Right renal cortex interstitium (tissue), 3 donors: Measurements from ENCODE around the gene P2RX2. TPM values are rescaled to one million over a fixed set of nuclear protein-coding genes. Genes with fewer than 3 reads are reported as not detected.
A peak's percentile ranks its signal among the peaks of the same experiment; 100 is the strongest.
"Not testable (repeated sequence)": the region's sequence is repeated elsewhere in the genome, so short reads cannot be mapped to it uniquely, and the experiment has no call there.

Experiments
- DNase-seq, 3 donors: peaks; one replicate each; pipeline ENCODE4 v3.0.0-alpha.2; 2013; ENCODE audit warnings: low read depth in 3 of 3, low spot score in 2 of 3
- polyA plus RNA-seq, 3 donors: library from polyadenylated mRNA; unstranded; fragments of 120-200 nt; gene quantifications; one replicate each; pipeline ENCODE4 v1.2.1, GENCODE V29; 2013; ENCODE audit not compliant: insufficient read length in 3 of 3

Gene P2RX2
- polyA plus RNA-seq, 3 donors, result 0.86 to 1.3 (median 1.1) TPM

- DNase-seq, result no peak
These were observed 35.8 kb upstream of the P2RX2 start for GRCh38 chr12:132582582-132583410.

DNA sequence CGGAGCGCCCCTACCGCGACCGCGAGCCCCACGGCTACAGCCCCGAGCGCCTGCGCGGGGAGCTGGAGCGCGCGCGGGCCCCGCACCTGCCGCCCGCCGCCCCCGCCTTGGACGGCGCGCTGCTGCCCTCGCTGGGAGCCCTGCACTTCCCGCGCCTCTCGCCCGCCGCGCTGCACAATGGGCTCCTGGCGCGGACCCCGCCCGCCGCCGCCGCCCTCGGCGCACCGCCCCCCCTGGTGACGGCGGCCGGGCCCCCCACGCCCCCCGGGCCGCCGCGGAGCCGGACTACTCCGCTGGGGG is 35.2 kb upstream of the P2RX2 start:
- DNase-seq, result no peak

DNA sequence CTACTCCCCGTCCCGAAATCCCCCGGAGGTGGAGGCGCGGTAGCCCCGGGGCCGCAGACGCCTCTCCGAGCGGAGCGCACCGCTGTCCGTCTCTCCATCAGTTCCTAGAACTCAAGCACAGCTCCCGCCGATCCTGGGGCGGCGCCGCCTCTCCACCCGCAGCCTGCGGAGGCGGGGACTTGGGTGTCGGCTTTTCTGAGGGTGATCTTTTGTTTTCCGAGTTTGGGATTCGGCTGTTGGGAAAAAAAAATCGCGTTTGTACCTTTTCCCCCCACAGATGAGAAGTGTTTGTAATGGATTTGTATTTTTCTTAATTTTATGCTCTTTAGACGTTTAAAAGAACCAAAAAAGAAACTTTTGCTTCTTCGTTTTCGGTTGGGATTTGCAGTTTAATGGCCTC is 34.8 kb upstream of the P2RX2 start:
- no peak for DNase-seq

- DNase-seq, result no peak
These were observed 34.1 kb upstream of the P2RX2 start for GRCh38 chr12:132584429-132584828.

GRCh38 chr12:132585177-132585576 is 33.4 kb upstream of the P2RX2 start:
- no peak for DNase-seq

GRCh38 chr12:132586929-132587328 is 31.6 kb upstream of the P2RX2 start:
- no peak for DNase-seq

- no peak for DNase-seq
These were observed 30.8 kb upstream of the P2RX2 start for GRCh38 chr12:132587781-132588180.

- DNase-seq, result no peak
These were observed 30.3 kb upstream of the P2RX2 start for GRCh38 chr12:132588319-132588718.

DNA sequence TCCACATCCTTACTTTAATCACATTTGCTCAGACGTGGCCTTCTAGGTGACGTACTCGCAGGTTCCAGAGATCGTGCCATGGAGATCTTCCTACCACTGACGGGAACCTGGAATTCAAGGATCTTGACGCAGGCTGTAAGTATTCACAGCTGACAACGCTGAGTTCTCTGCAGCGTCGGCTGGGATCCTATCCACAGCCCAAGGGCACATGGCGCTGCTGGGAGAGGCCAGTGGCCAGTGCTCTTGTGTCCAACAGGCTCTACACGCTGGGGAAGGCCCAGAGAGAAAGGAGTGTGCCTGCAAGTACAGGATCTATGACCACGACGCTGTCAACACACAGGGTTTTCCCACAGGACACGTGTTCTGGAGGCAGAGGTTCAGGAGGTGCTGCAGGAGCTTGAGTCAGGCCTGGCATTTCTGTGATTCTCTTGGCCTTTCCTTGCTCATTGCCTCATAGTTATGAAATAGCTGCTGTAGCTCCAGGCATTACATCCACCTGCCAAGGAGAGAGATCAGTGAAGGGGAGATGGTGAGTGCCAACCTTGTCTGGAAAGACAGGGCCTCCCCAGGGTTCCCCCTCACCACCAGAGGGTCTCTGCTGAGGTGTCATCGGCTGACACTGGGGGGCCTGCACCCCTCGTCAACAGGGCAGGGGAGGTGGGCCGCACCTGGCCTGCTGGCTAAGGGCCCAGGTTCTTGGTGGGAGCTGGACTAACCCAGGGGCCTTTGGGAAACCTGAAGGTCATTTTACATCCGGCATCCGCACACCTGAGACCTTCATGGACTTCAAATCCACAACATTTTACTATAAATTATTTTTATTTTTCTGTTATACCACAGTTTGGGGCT is 29.5 kb upstream of the P2RX2 start:
- no peak for DNase-seq

- DNase-seq, result no peak
These were observed 27.3 kb upstream of the P2RX2 start for GRCh38 chr12:132591107-132591935.

DNA sequence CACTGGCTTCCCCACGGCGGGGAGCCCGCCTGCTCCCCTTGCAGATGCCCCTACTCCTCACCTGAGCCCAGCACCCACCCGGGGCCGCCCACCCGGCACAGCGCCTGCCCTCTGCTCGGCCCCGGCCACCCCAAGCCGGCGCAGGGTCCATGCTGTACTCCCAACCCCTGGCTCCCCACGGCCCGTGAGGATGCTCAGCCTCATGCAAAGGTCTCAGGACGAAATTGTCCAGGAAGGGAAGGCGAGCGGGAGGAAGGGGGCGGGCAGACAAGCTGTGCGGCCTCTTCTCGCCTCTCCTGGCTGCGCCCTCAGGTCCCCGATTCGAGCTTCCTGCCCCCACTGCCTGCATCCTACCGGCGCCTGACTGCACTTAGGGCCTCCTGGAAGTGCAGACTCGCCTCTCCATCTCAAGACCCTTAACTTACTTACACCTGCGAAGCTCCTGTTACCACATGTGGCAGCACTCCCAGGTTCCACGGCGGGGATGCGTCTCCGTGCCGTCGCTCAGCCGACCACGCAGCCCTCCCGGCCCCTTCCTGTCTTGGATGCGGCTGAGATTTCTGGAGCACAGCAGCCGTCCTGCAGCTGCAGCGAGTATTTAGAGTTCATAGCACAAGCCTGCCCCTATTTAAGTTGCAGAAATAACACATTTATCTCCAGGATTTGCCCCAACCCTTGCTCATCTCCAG is 26.1 kb upstream of the P2RX2 start:
- no peak for DNase-seq

GRCh38 chr12:132593071-132593470 is 25.5 kb upstream of the P2RX2 start:
- DNase-seq, result no peak

- DNase-seq, result no peak
These were observed 25.1 kb upstream of the P2RX2 start for GRCh38 chr12:132593521-132593920.

DNA sequence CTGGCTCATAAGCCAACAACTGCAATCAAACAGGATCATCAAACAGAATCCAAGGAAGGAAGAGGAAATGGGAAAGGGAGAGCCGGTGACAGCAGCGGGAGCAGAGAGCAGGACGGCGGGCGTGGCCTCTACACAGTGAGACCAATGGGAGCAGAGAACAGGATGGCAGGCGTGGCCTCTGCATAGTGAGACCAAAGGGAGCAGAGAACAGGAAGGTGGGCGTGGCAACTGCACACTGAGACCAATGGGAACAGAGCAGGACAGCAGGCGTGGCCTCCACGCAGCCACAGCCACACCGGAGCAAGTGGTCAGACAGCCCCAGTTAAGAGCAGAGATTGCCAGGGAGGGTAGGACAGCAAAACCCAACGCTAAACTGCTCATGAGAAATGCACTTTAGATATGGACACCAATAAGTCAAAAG is 24.6 kb upstream of the P2RX2 start:
- DNase-seq, result peak; percentile 84 to 92 (median 89)

DNA sequence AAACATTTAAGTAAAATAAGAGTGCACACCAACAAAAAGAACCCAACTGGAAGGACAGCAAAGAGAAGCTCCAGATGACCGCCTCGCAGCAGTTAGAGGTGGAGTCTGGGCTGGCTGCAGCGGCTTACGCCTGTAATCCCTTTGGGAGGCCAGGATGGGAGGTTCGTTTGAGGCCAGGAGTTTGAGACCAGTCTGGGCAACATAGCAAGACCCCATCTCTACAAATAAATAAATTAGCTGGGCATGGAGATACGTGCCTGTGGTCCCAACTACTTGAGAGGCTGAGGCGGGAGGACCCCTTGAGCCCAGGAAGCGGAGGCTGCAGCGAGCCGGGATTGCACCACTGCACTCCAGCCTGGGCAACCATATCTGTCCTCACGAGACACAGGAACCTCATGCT is 23.4 kb upstream of the P2RX2 start:
- no peak for DNase-seq

DNA sequence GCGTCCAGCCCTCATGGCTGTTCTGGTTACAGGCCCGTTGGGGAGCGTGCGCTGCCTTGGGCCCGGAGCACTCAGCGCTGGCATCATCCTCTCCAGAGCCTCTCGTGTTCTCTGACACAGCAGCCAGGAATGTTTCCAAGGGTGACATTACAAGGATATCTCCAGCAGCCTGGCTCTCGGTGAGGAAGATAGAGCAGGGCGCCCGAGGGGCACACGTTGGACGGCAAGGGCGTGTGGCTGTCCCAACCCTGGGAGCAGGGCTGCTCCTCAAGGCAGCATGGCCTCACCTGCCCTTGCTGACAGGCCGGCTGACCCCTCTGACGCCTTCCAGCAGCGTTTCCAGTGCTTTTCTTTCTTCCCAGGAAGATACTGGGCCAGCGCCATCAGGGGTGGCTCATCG is 22.6 kb upstream of the P2RX2 start:
- DNase-seq, result no peak

DNA sequence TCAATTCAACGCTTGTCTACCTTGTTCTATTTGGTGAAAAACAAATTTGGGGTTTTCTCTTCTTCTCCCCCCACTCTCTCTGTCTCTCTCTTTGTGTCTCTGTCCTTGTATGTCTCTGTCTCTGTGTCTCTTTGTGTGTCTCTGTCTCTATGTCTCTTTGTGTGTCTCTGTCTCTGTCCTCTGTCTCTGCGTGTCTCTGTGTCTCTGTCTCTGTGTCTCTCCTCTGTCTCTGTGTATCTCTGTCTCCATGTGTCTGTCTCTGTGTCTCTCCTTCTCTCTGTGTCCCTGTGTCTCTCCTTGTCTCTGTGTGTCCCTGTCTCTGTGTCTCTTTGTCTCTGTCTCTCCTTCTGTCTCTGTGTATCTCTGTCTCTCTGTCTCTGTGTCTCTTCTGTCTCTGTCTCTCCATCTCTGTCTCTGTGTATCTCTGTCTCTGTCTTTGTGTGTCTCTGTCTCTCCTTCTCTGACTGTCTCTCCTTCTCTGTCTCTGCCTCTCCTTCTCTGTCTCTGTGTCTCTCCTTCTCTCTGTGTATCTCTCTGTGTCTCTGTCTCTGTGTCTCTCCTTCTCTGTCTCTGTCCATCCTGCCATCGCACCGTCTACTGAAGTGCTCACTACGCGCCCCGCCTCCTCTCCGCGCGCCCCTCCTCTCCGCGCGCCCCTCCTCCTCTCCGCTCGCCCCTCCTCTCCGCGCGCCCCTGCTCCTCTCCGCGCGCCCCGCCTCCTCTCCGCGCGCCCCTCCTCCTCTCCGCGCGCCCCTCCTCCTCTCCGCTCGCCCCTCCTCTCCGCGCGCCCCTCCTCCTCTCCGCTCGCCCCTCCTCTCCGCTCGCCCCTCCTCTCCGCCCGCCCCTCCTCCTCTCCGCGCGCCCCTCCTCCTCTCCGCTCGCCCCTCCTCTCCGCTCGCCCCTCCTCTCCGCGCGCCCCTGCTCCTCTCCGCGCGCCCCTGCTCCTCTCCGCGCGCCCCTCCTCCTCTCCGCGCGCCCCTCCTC is 21.0 kb upstream of the P2RX2 start:
- DNase-seq, result no peak

DNA sequence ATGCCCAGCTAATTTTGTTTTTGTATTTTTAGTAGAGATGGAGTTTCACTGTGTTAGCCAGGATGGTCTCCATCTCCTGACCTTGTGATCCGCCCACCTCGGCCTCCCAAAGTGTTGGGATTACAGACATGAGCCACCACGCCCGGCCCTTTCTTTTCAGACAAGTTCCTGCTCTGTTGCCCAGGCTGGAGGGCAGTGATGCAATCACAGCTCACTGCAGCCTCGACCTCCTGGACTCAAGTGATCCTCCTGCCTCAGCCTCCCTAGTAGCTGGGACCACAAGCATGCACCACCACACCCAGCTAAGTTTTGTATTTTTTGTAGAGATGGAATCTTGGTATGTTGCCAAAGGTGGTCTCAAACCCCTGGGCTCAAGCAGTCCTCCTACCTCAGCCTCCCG is 19.1 kb upstream of the P2RX2 start:
- DNase-seq, result not testable (repeated sequence)
